Measurements from ENCODE around the gene RNF213.
"Not testable (repeated sequence)": the region's sequence is repeated elsewhere in the genome, so short reads cannot be mapped to it uniquely, and the experiment has no call there.

RNF213 gene

DNA sequence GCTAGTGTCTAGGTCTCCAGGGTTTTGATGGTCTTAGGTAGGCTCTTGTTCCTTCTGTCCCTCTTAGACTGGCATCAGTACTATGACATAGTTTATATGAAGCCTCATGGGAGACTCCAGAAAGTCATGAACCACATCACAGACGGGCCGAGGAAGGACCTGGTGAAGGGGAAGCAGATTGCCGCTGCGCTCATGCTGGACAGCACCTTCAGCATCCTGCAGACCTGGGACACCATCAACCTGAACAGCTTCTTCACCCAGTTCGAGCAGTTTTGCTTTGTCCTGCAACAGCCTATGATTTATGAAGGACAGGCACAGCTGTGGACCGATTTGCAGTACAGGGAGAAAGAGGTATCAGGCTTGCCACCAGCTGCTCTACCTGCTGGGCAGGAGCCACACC, 34.0 kb downstream of the RNF213 start:
- DNase-seq (ENCODE audit: low read depth in 3 of 3), result no peak

DNA sequence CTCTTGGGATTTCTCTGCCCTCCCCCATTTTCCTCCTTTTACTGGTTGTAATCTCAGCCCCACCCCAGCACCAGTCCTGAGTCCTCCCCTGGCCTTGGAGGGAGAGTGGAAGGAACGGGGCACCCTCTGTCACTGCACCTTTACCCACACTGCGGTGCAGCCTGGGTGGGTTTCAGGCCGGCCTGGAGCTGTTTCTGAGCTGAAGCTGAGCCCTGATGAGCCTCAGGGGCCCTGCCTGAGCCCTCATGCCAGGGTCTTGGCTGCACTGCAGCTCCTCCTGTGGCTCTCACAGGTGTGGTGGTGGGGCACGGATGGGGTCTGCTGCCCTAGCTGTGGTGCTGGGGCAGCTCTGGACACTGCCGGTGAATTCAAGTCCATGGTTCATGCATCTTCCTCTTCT, 34.5 kb downstream of the RNF213 start:
- DNase-seq (ENCODE audit: low read depth in 3 of 3), result no peak

DNA sequence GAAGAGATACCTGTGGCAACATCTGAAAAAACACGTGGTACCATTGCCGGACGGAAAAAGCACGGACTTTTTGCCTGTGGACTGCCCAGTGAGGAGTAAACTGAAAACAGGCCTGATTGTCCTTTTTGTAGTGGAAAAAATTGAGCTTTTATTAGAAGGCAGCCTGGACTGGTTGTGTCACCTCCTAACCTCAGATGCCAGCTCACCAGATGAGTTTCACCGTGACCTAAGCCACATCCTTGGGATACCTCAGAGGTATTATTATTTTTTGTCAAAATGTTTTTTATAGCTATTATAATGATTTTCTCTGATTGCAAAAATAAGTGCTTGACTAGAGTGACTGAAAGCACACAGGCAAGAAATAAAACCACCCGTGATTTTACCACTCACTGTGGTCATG, 34.9 kb downstream of the RNF213 start:
- DNase-seq (ENCODE audit: low read depth in 3 of 3), result no peak

DNA sequence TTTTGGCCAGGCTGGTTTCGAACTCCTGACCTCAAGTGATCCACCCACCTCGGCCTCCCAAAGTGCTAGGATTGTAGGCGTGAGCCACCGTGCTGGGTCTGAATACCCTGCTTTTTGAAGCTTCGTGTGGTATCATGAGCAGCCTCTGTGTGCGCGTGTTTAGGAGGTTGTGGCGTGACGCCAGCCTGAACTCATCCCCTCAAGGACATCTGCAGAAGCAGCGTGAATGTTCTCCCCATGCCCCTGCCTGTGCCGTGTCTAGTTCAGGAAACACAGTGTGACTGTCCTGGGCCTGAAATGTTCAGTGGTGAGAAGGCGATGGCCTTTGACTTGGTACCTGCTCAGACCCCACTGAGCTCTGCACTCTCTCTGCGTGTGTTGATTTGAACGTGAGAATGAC, 35.6 kb downstream of the RNF213 start:
- no peak for DNase-seq (ENCODE audit: low read depth in 3 of 3)

DNA sequence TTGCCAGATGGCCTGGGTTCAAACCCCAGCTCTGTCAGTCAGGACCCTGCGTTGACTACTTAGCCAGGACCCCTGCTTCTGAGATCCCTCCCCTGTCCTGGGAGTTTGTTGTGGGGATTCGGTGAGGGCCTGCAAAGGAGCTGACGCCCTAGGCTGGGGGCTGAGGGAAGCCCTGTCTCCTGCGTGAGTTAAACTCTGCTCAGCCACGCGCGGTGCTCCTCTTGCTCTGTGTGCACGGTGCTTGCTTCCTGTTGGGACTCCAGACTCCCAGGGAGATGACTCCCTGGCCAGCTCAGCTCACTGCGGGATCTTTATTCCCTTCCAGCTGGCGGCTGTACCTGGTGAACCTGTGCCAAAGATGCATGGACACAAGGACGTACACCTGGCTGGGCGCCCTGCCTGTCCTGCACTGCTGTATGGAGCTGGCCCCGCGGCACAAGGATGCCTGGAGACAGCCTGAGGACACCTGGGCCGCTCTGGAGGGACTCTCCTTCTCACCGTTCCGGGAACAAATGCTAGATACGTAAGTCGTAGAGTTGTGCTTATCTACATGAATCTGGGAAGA, 37.4 kb downstream of the RNF213 start:
- DNase-seq (ENCODE audit: low read depth in 3 of 3), result no peak

DNA sequence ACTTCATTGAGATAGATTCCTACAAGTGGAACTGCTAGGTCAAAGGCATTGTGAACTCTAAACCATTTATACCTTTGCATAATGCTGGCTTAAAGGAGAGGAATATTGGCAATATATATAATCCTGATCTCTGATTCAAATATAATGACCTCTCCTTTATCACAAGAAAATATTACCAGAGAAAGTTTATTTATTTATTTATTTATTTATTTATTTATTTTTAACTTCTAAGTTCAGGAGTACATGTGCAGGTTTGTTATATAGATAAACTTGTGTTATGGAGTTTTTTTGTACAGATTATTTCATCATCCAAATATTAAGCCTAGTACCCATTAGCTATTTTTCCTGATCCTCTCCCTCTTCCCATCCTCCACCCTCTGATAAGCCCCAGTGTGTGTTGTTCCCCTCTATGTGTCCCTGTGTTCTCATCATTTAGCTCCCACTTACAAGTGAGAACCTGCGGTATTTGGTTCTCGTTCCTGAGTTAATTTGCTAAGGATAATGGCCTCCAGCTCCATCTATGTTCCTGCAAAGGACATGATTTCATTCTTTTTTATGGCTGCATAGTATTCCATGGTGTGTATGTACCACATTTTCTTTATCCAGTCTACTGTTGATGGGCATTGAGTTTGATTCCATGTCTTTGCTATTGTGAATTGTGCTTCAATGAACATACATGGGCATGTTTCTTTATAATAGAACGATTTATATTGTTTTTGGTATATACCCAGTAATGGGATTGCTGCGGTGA, 38.9 kb downstream of the RNF213 start:
- DNase-seq (ENCODE audit: low read depth in 3 of 3), result not testable (repeated sequence)

DNA sequence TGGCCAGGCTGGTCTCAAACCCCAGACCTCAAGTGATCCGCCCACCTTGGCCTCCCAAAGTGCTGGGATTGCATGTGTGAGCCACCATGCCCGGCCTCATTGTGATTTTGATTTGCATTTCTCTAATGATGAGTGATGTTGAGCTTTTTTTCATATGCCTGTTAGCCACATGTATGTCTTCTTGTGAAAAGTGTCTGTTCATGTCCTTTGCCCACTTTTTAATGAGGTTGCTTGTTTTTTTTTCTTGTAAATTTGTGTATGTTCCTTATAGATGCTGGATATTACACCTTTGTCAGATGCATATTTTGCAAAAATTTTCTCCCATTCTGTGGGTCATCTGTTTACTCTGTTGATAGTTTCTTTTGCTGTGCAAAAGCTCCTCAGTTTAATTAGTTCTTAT, 40.1 kb downstream of the RNF213 start:
- not testable (repeated sequence) for DNase-seq (ENCODE audit: low read depth in 3 of 3)

DNA sequence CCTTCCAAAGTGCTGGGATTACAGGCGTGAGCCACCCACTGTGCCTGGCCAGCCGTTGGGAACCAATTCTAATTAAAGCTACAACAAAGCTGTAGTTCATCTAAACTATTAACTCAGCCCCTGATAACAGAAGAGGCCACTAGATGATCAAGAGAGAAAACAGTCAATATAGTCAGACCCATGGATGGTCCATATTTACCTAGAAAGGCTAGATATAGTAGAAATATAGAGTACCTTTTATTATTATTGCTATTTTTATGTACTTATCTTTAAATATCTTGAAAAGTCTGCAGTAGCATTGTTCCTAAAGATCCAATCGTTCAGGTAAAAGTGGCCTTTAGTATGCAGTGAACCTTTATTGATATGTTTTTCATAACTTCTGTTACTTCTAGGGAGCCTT, 43.2 kb downstream of the RNF213 start:
- DNase-seq (ENCODE audit: low read depth in 3 of 3), result no peak

DNA sequence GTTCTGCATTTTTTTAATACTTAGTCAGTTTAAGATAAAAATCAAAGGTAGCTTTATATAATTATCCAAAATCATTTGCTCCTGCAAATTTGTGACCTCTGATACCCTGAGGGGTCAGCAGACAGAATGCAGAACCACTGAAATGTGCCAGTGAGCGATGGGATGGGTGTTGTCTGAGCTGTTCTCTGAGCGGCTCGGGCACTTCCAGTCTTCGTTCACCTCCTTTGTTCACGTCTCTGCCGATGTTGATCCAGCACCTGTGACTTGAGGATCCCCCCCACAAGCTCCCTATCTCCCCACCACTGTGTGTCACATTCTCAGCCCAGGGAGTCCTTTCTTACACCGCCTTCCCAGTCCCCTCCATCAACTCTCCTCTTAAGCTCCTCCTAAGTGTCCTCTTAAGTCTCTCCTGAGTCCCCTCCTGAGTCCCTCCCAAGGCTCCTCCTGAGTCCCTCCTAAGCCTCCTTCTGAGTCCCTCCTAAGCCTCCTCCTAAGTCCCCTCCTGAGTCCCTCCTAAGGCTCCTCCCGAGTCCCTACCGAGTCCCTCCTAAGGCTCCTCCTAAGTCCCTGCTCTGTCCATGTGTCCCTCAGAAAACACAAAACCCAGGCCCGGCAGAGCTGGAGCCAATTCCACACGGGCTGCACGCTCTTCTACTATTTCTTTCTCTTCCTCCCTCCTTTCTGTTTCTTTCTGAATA, 47.5 kb downstream of the RNF213 start:
- DNase-seq (ENCODE audit: low read depth in 3 of 3), result no peak

DNA sequence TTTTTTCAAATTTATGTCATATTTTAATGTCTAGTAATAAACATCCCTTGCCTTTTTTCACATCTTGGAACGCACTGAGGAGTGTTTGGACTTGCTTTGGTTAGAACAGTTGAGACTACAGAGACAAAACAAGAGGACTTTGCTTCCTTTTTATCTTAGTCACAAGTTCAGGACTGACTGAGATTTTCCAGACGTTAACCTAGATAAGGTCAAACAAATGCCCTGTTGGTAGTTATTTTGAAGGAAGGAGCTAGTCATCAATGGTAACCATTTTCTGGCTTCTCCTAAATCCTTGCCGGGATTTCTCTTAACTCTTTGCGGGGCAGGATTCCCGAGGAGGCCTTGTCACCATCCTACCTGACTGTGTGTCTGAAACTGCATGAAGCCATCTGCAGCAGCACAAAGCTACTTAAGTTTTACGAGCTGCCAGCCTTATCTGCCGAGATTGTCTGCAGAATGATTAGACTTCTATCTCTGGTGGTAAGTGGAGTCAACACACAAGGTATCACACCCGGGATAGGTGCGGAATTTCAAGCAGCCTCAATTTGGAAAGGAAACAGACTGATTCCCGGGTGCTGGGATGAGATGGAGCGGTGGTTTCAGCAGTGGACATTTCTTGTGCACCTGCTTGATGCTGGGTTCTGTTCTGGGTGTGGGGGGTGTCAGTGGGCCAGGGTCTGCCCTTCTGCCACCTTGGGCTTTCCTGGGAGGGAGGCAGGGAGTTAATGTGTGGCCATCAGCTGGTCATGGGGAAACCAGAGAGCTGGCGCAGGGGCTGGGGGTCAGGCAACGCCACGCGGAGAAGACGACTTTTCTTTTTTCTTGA, 48.3 kb downstream of the RNF213 start:
- no peak for DNase-seq (ENCODE audit: low read depth in 3 of 3)

DNA sequence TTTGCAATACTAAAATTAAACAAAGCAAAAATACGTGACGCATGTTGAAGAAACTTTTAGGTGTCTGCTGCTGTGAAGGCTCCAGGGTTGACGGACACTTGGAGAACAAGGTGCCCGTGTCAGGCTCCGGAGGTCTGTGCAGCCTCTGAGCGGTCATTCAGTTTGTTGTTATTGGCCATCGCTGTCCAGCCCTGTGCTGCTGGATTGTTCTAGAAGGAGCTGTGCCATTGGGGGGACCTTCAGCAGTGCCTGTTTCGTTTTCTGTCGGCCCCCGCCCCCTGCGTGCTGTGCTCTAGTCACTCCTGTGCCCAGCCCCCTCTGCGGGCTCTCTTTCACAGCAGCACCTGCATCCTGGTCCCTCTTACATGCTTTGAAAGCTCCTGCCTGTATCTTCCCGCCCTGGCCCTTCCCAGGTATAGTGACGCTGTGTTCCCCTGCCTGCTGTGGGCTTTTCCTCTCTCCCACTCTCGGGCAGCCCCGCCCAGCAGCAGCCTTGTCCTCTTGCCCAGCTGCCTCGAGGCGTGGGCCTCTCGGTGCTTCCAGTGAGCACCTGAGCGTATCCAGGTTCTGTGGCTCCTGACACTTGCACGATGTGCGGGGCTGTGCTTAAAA, 50.7 kb downstream of the RNF213 start:
- no peak for DNase-seq (ENCODE audit: low read depth in 3 of 3)

DNA sequence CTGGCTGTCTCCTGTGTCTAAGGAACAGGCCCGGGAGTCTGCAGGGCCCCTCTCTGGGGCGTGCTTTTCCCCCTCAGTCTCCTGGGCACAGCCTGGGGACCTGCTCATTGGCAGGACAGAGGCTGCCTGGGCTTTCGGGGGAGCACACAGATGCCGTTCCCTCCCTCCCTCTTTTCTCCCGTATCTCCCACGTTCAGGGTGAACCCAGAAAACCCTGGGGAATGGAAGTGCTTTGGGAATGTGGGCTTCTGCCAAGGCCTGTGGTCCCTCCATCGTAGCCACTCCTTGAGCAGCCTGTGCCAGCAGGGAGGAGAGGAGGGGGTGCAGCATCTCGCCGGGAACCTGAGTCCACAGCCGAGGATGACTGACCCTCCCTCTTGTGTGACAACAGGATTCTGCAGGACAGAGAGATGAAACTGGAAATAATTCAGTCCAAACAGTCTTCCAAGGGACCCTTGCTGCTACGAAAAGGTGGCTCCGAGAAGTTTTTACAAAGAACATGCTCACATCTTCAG, 52.0 kb downstream of the RNF213 start:
- DNase-seq (ENCODE audit: low read depth in 3 of 3), result no peak

DNA sequence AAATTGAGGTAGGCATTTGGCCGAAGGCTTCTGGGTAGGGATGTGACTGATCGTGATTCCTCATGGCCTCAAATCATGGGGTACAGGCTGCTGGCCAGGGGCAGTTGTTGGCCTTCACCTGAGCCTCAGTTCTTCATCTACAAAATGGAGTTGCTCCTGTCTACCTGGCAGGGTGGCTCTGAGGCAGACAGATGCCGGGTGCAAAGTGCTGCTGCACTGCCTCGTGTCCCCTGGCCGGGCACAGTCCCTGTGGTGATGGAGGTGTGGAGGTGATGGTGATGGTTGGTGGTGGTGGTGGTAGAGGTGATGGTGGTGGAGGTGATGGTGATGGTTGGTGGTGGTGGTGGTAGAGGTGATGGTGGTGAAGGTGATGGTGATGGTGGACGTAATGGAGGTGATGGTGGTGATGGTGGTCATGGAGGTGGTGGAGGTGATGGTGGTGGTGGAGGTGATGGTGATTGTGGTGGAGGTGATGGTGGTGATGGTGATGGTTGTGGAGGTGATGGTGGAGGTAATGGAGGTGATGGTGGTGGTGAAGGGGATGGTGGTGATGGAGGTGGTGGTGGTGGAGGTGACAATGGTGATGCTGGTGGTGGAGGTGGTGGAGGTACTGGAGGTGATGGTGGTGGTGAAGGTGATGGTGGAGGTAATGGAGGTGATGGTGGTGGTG, 52.6 kb downstream of the RNF213 start:
- no peak for DNase-seq (ENCODE audit: low read depth in 3 of 3)

DNA sequence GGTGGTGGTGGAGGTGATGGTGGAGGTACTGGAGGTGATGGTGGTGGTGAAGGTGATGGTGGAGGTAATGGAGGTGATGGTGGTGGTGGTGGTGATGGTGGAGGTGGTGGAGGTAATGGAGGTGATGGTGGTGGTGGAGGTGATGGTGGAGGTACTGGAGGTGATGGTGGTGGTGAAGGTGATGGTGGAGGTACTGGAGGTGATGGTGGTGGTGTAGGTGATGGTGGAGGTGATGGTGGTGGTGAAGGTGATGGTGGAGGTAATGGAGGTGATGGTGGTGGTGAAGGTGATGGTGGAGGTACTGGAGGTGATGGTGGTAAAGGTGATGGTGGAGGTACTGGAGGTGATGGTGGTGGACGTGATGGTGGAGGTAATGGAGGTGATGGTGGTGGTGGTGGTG, 53.3 kb downstream of the RNF213 start:
- DNase-seq (ENCODE audit: low read depth in 3 of 3), result not testable (repeated sequence)

DNA sequence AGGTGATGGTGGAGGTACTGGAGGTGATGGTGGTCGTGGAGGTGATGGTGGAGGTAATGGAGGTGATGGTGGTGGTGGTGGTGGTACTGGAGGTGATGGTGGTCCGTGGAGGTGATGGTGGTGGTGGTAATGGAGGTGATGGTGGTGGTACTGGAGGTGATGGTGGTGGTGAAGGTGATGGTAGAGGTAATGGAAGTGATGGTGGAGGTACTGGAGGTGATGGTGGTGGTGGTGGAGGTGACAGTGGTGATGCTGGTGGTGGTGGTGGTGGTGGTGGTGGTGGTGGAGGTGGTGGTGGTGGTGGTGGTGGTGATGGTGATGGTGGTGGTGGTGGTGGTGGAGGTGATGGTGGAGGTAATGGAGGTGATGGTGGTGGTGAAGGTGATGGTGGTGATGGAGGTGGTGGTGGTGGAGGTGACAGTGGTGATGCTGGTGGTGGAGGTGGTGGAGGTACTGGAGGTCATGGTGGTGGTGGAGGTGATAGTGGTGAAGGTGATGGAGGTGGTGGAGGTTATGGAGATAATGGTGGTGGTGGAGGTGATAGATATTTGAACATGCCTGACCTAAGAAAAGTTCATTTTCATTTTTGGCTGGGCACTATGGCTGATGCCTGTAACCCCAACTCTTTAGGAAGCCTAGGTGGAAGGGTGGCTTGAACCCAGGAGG, 55.0 kb downstream of the RNF213 start:
- DNase-seq (ENCODE audit: low read depth in 3 of 3), result no peak

DNA sequence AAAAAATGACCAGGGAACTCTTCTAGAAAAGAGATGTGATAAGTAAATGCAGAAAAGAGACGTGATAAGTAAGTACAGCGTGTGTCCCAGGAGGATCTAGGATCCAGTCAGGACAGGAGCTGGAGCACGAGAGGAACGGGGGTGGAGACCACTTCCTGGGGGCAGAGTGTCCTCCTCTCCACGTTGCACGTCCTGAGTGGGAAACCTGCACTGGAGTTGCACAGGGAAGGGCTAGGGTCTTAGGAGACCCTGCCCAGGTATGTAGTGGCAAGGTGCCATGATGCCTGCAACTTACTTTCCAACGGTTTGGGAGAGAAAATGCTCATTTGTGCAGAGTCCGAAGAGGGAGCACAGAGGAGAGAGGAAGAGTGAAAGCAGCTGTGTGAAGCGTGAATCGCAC, 55.8 kb downstream of the RNF213 start:
- DNase-seq (ENCODE audit: low read depth in 3 of 3), result no peak

DNA sequence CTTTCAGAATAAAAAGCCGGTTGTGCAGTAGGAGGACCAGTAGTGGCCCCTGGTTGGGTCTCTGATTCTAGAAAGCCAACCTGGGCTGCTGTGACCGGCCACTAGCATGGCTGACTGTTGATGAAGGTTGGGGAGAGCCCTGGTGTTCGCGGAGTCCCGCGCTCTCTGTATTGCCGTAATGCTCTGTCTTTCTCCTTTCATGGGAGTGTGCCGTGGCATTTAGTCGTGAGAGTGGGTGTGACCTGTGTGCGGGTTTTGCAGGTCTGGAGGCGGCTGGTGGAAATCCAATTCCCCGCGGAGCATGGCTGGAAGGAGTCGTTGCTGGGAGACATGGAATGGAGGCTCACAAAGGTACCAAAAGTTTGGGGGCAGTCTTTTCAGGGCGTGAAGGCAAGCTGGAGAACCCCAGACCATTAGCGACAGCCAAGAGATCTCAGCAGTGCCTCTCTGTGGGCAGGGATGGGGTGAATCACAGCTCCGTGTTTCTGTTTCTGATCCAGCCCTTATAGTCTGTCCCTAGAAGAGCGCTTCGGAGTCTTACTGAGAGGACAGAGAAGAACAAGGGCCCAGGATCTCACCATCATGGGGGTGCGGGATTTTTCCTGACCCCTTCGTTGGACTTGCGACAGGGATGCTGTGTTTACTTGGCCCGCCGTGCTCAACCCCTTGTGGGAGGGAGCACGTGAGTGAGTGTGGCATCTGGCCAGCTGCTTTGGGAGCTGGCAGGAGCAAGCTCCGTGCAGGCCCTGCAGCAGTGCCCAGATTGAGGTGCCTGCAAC, 56.5 kb downstream of the RNF213 start:
- no peak for DNase-seq (ENCODE audit: low read depth in 3 of 3)

DNA sequence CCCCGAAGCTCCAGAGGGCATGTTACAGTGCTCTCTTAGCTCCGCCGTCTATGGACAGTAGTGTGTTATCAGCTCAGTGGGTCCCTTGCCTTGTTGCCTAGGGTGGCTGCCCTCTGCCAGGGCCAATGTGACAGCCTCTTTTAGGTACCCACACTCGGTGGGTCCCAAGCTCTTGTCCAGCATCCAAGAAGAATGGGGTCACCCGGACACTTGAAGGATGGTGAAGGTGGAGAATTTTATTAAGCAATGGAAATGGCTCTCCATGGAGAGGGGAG, 57.0 kb downstream of the RNF213 start:
- no peak for DNase-seq (ENCODE audit: low read depth in 3 of 3)

DNA sequence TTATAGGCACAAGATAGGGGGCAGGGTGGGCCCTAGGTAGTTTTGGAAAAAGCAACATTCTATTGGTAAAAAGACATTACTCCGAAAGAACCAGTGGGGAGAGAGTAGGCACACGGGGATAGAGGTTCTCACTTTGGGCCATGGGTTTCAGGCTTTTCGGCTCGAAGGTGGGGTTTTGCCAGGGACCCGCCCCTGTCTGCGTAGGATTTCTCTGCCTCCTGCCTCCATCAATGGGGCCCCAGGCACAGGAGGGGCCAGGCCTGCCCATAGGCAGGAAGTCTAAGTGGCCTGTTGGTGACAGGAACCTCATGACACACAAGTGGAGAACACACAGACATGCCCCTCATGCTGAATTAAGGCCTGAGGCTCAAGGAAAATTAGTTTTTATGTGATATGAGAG, 57.5 kb downstream of the RNF213 start:
- no peak for DNase-seq (ENCODE audit: low read depth in 3 of 3)
